Measurements from ENCODE around the gene CALHM4.
A peak's percentile ranks its signal among the peaks of the same experiment; 100 is the strongest.

CALHM4 gene

DNA sequence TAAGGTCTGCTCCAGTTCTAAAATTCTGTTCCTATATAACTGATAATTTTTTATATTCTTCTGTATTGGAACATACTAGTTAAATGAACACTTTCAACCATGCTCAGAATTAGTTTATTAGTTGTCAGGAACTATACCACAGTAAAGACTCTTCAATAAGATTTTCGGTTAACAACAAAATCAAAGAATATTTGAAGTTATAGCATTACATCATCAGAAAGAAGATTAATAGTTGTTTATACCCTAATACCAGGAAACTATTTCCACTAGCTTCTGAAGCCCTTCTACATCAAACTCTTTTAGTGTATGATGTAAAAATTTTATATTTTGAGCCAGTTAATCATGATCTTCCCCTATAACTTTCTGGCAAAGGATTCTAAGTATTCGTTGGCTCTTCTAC is 6.6 kb downstream of the CALHM4 start:
- Histone ChIP-seq H3K14ac (ENCODE audit: low read length in 2 of 2) (no peak overlapping the region), H3K4me2 (ENCODE audit: low read length, poor library complexity, severe bottlenecking) (no peak overlapping the region)
- WGBS = no CpG with 5 or more reads among the region's 2 CpGs

GRCh38 chr6:116561377-116562018 is 7.9 kb downstream of the CALHM4 start:
- Histone ChIP-seq H2BK15ac (ENCODE audit: low read depth, poor library complexity, severe bottlenecking) (no peak overlapping the region), H3K18ac (ENCODE audit: low read depth in 1 of 2, low read length in 2 of 2) (no peak overlapping the region), H3K14ac (ENCODE audit: low read length in 2 of 2) (no peak overlapping the region), H2BK5ac (ENCODE audit: low read depth, low read length, poor library complexity, severe bottlenecking) (no peak overlapping the region), H2BK12ac (ENCODE audit: low read length in 2 of 2) (no peak overlapping the region), H3K79me1 (replicated peaks; ENCODE audit: low read length, poor library complexity, severe bottlenecking) (no peaks in the 10 kb centered on the region), H2AK5ac (ENCODE audit: low read length, severe bottlenecking) (no peak overlapping the region), H4K91ac (ENCODE audit: low read length) (no peak overlapping the region), H3K27ac (ENCODE audit: low read length, poor library complexity, severe bottlenecking) (no peak overlapping the region), H3K4me2 (ENCODE audit: low read length, poor library complexity, severe bottlenecking) (no peak overlapping the region), H3K27me3 (ENCODE audit: control insufficient read depth in 1 of 2, insufficient read depth in 1 of 2, low read length in 2 of 2) (no peaks in the 10 kb centered on the region), H2BK120ac (ENCODE audit: low read depth, low read length) (no peak overlapping the region), H4K8ac (ENCODE audit: low read length) (no peak overlapping the region), H2AFZ (ENCODE audit: low read depth, low read length) (no peak overlapping the region), H3K4me1 (ENCODE audit: control insufficient read depth, insufficient read depth, low read depth, low read length) (peaks cover 13% of the 10 kb centered on the region), H3K23ac (ENCODE audit: low read length in 2 of 2) (no peak overlapping the region), H3K4me3 (ENCODE audit: insufficient read depth in 1 of 2, low read depth in 1 of 2, low read length in 2 of 2) (peak overlapping the region in 1 of 2 experiments; percentile 17), H3K4ac (ENCODE audit: low read depth in 1 of 2, low read length in 2 of 2) (no peak overlapping the region), H3K36me3 (ENCODE audit: control insufficient read depth in 1 of 2, insufficient read depth in 2 of 2, low read depth in 1 of 2, low read length in 2 of 2) (no peaks in the 10 kb centered on the region), H3K9ac (ENCODE audit: low read length) (peak overlapping the region; percentile 77), H3K9me3 (ENCODE audit: control insufficient read depth, low read length) (no peaks in the 10 kb centered on the region)
- 78% methylated on average over 5 of the region's 9 CpGs for WGBS
- DNase-seq = peak; percentile 69

More for the DNA sequence above, 6.6 kb downstream of the CALHM4 start:
- no peak overlapping the region for H3K23ac ChIP-seq (ENCODE audit: low read length in 2 of 2)
- H2BK15ac ChIP-seq (ENCODE audit: low read depth, poor library complexity, severe bottlenecking) = no peak overlapping the region
- H3K27ac ChIP-seq (ENCODE audit: low read length, poor library complexity, severe bottlenecking) = no peak overlapping the region
- no peak overlapping the region for H2BK5ac ChIP-seq (ENCODE audit: low read depth, low read length, poor library complexity, severe bottlenecking)
- H3K27me3 ChIP-seq (ENCODE audit: control insufficient read depth in 1 of 2, insufficient read depth in 1 of 2, low read length in 2 of 2) = no peaks in the 10 kb centered on the region
- DNase-seq = no peak
- no peak overlapping the region for H3K18ac ChIP-seq (ENCODE audit: low read depth in 1 of 2, low read length in 2 of 2)
- no peak overlapping the region for H4K8ac ChIP-seq (ENCODE audit: low read length)
- no peaks in the 10 kb centered on the region for H3K79me1 ChIP-seq (replicated peaks; ENCODE audit: low read length, poor library complexity, severe bottlenecking)
- H3K9ac ChIP-seq (ENCODE audit: low read length) = no peak overlapping the region
- H3K4ac ChIP-seq (ENCODE audit: low read depth in 1 of 2, low read length in 2 of 2) = no peak overlapping the region
- no peaks in the 10 kb centered on the region for H3K36me3 ChIP-seq (ENCODE audit: control insufficient read depth in 1 of 2, insufficient read depth in 2 of 2, low read depth in 1 of 2, low read length in 2 of 2)
- no peak overlapping the region for H2BK12ac ChIP-seq (ENCODE audit: low read length in 2 of 2)
- H2AFZ ChIP-seq (ENCODE audit: low read depth, low read length) = no peak overlapping the region
- H3K4me1 ChIP-seq (ENCODE audit: control insufficient read depth, insufficient read depth, low read depth, low read length) = peaks cover 13% of the 10 kb centered on the region
- no peak overlapping the region for H3K4me3 ChIP-seq (ENCODE audit: insufficient read depth in 1 of 2, low read depth in 1 of 2, low read length in 2 of 2)
- H3K9me3 ChIP-seq (ENCODE audit: control insufficient read depth, low read length) = no peaks in the 10 kb centered on the region
- no peak overlapping the region for H2AK5ac ChIP-seq (ENCODE audit: low read length, severe bottlenecking)
- H2BK120ac ChIP-seq (ENCODE audit: low read depth, low read length) = no peak overlapping the region
- no peak overlapping the region for H4K91ac ChIP-seq (ENCODE audit: low read length)

GRCh38 chr6:116562019-116562403 is 8.5 kb downstream of the CALHM4 start:
- no peaks in the 10 kb centered on the region for H3K9me3 ChIP-seq (ENCODE audit: control insufficient read depth, low read length)
- no peaks in the 10 kb centered on the region for H3K36me3 ChIP-seq (ENCODE audit: control insufficient read depth in 1 of 2, insufficient read depth in 2 of 2, low read depth in 1 of 2, low read length in 2 of 2)
- H3K18ac ChIP-seq (ENCODE audit: low read depth in 1 of 2, low read length in 2 of 2) = no peak overlapping the region
- H3K4me3 ChIP-seq (ENCODE audit: insufficient read depth in 1 of 2, low read depth in 1 of 2, low read length in 2 of 2) = no peak overlapping the region
- no peak overlapping the region for H3K4me2 ChIP-seq (ENCODE audit: low read length, poor library complexity, severe bottlenecking)
- no peak overlapping the region for H2BK12ac ChIP-seq (ENCODE audit: low read length in 2 of 2)
- no peak overlapping the region for H2BK5ac ChIP-seq (ENCODE audit: low read depth, low read length, poor library complexity, severe bottlenecking)
- no peak overlapping the region for H3K23ac ChIP-seq (ENCODE audit: low read length in 2 of 2)
- no peak overlapping the region for H2AFZ ChIP-seq (ENCODE audit: low read depth, low read length)
- no peak for DNase-seq
- H4K91ac ChIP-seq (ENCODE audit: low read length) = no peak overlapping the region
- H3K27ac ChIP-seq (ENCODE audit: low read length, poor library complexity, severe bottlenecking) = no peak overlapping the region
- H2AK5ac ChIP-seq (ENCODE audit: low read length, severe bottlenecking) = no peak overlapping the region
- no peak overlapping the region for H4K8ac ChIP-seq (ENCODE audit: low read length)
- H3K14ac ChIP-seq (ENCODE audit: low read length in 2 of 2) = no peak overlapping the region
- H3K4ac ChIP-seq (ENCODE audit: low read depth in 1 of 2, low read length in 2 of 2) = no peak overlapping the region
- no peak overlapping the region for H2BK15ac ChIP-seq (ENCODE audit: low read depth, poor library complexity, severe bottlenecking)
- H2BK120ac ChIP-seq (ENCODE audit: low read depth, low read length) = no peak overlapping the region
- no peak overlapping the region for H3K9ac ChIP-seq (ENCODE audit: low read length)
- no peaks in the 10 kb centered on the region for H3K79me1 ChIP-seq (replicated peaks; ENCODE audit: low read length, poor library complexity, severe bottlenecking)
- H3K4me1 ChIP-seq (ENCODE audit: control insufficient read depth, insufficient read depth, low read depth, low read length) = peaks cover 11% of the 10 kb centered on the region
- H3K27me3 ChIP-seq (ENCODE audit: control insufficient read depth in 1 of 2, insufficient read depth in 1 of 2, low read length in 2 of 2) = no peaks in the 10 kb centered on the region
- WGBS = 100% methylated on average over 3 of the region's 4 CpGs

GRCh38 chr6:116562614-116563013 is 9.1 kb downstream of the CALHM4 start:
- no peak overlapping the region for H3K4me3 ChIP-seq (ENCODE audit: insufficient read depth in 1 of 2, low read depth in 1 of 2, low read length in 2 of 2)
- H3K36me3 ChIP-seq (ENCODE audit: control insufficient read depth in 1 of 2, insufficient read depth in 2 of 2, low read depth in 1 of 2, low read length in 2 of 2) = no peaks in the 10 kb centered on the region
- H2AK5ac ChIP-seq (ENCODE audit: low read length, severe bottlenecking) = no peak overlapping the region
- no peak overlapping the region for H4K91ac ChIP-seq (ENCODE audit: low read length)
- no peaks in the 10 kb centered on the region for H3K27me3 ChIP-seq (ENCODE audit: control insufficient read depth in 1 of 2, insufficient read depth in 1 of 2, low read length in 2 of 2)
- H3K4me2 ChIP-seq (ENCODE audit: low read length, poor library complexity, severe bottlenecking) = no peak overlapping the region
- WGBS = 72% methylated on average over 3 of the region's 3 CpGs
- H2BK15ac ChIP-seq (ENCODE audit: low read depth, poor library complexity, severe bottlenecking) = no peak overlapping the region
- H3K4ac ChIP-seq (ENCODE audit: low read depth in 1 of 2, low read length in 2 of 2) = no peak overlapping the region
- no peak overlapping the region for H2BK120ac ChIP-seq (ENCODE audit: low read depth, low read length)
- DNase-seq = peak; percentile 7
- H2AFZ ChIP-seq (ENCODE audit: low read depth, low read length) = no peak overlapping the region
- no peaks in the 10 kb centered on the region for H3K79me1 ChIP-seq (replicated peaks; ENCODE audit: low read length, poor library complexity, severe bottlenecking)
- H3K9ac ChIP-seq (ENCODE audit: low read length) = peak overlapping the region; percentile 18
- H2BK12ac ChIP-seq (ENCODE audit: low read length in 2 of 2) = no peak overlapping the region
- H3K9me3 ChIP-seq (ENCODE audit: control insufficient read depth, low read length) = no peaks in the 10 kb centered on the region
- H3K27ac ChIP-seq (ENCODE audit: low read length, poor library complexity, severe bottlenecking) = no peak overlapping the region
- H4K8ac ChIP-seq (ENCODE audit: low read length) = no peak overlapping the region
- no peak overlapping the region for H3K14ac ChIP-seq (ENCODE audit: low read length in 2 of 2)
- H3K23ac ChIP-seq (ENCODE audit: low read length in 2 of 2) = no peak overlapping the region
- H3K18ac ChIP-seq (ENCODE audit: low read depth in 1 of 2, low read length in 2 of 2) = no peak overlapping the region
- H3K4me1 ChIP-seq (ENCODE audit: control insufficient read depth, insufficient read depth, low read depth, low read length) = peaks cover 11% of the 10 kb centered on the region
- no peak overlapping the region for H2BK5ac ChIP-seq (ENCODE audit: low read depth, low read length, poor library complexity, severe bottlenecking)

Data from mesenchymal stem cell (in vitro differentiated cells and primary cell).